Thoracic aorta (tissue), 2 donors: Measurements from ENCODE around the gene TAGAP. TPM values are rescaled to one million over a fixed set of nuclear protein-coding genes. Genes with fewer than 3 reads are reported as not detected.

Experiments
- ATAC-seq: fragments of 150-250 bp; one replicate; pipeline ENCODE4 v1.8.0; 2017; ENCODE audit warnings: low read depth; ENCODE audit not compliant: insufficient number of reproducible peaks, low FRiP score
- DNase-seq: peaks from one replicate; pipeline ENCODE4 v3.0.0-alpha.2; 2020; ENCODE audit warnings: low spot score
- H3K27ac ChIP-seq, 2 donors: fragments of 200-600 bp; sonication (generic); 1 replicate in 1 of 2; 2 replicates in 1 of 2; pipeline ENCODE4 v1.5.1; 2016; ENCODE audit warnings: mild to moderate bottlenecking in 2 of 2, moderate library complexity in 2 of 2
- H3K27me3 ChIP-seq: fragments of 200-600 bp; sonication (generic); replicated peaks from 2 replicates; pipeline ENCODE4 v1.6.0; 2016; ENCODE audit warnings: mild to moderate bottlenecking; ENCODE audit not compliant: insufficient read depth
- H3K36me3 ChIP-seq: fragments of 200-600 bp; sonication (generic); one replicate; pipeline ENCODE4 v1.5.1; 2016
- H3K4me1 ChIP-seq, 2 donors: fragments of 200-600 bp; sonication (generic); 1 replicate in 1 of 2; 2 replicates in 1 of 2; pipeline versions ENCODE4 v1.5.1 to v1.6.0; 2016; ENCODE audit warnings: low read depth in 2 of 2, mild to moderate bottlenecking in 1 of 2; ENCODE audit not compliant: control insufficient read depth in 1 of 2
- H3K4me3 ChIP-seq: fragments of 200-600 bp; sonication (generic); 2 replicates; pipeline ENCODE4 v1.5.1; 2016; ENCODE audit warnings: mild to moderate bottlenecking
- H3K9me3 ChIP-seq: fragments of 200-600 bp; sonication (generic); 2 replicates; pipeline ENCODE4 v1.5.1; 2016
- CTCF ChIP-seq: fragments of 200-600 bp; sonication (generic); IDR thresholded peaks from one replicate; pipeline ENCODE4 v1.5.1; 2019; ENCODE audit warnings: antibody characterized with exemption
- total RNA-seq, 2 donors: library from RNA; depleted of rRNA; stranded (reverse); fragments of >200 nt; gene quantifications; one replicate each; pipeline versions ENCODE4 v1.1.0 to v1.2.3, GENCODE V29; 2016

TAGAP gene
- 1 to 10 TPM; 3.2 to 6.2 TPM for total RNA-seq

GRCh38 chr6:159044899-159045727 lies at the start of gene TAGAP:
TAGAP (minus strand) TSS chr6:159044991; CDS start chr6:159044146, 845 bp downstream.
- Histone ChIP-seq H3K36me3 (no peaks in the 10 kb centered on the region), H3K4me1 (no peaks in the 10 kb centered on the region), H3K27ac (no peak within 1 kb of the TSS), H3K4me3 (peak within 1 kb of the TSS; percentile 49), H3K9me3 (no peaks in the 10 kb centered on the region), H3K27me3 (no peaks in the 10 kb centered on the region)
- TF ChIP-seq CTCF, result no peak
- DNase-seq, result no peak
- ATAC-seq, result no peak

GRCh38 chr6:159093609-159094443 lies 49.0 kb upstream of the TAGAP start:
- TF ChIP-seq CTCF, result no peak
- H3K27ac ChIP-seq, result no peak overlapping the region
- DNase-seq, result no peak
- no peaks in the 10 kb centered on the region for H3K36me3 ChIP-seq
- no peaks in the 10 kb centered on the region for H3K4me1 ChIP-seq
- H3K27me3 ChIP-seq, result no peaks in the 10 kb centered on the region
- H3K4me3 ChIP-seq, result no peak overlapping the region
- no peaks in the 10 kb centered on the region for H3K9me3 ChIP-seq
- no peak for ATAC-seq

- DNase-seq (no peak), ATAC-seq (no peak)
- Histone ChIP-seq H3K27ac (no peak overlapping the region), H3K27me3 (no peaks in the 10 kb centered on the region), H3K4me3 (no peak overlapping the region), H3K4me1 (no peaks in the 10 kb centered on the region), H3K9me3 (no peaks in the 10 kb centered on the region), H3K36me3 (no peaks in the 10 kb centered on the region)
- no peak for TF ChIP-seq CTCF
Observed at GRCh38 chr6:159092631-159093030, 47.8 kb upstream of the TAGAP start.

- no peaks in the 10 kb centered on the region for H3K9me3 ChIP-seq
- ATAC-seq (no peak), DNase-seq (no peak)
- no peaks in the 10 kb centered on the region for H3K4me1 ChIP-seq
- H3K27ac ChIP-seq, result no peak overlapping the region
- H3K36me3 ChIP-seq, result no peaks in the 10 kb centered on the region
- no peak overlapping the region for H3K4me3 ChIP-seq
- no peak for TF ChIP-seq CTCF
- H3K27me3 ChIP-seq, result no peaks in the 10 kb centered on the region
Observed at GRCh38 chr6:159090530-159091480, 46.0 kb upstream of the TAGAP start.
